SK-N-SH (cell line): Measurements from ENCODE around the gene INSRR. TPM values are rescaled to one million over a fixed set of nuclear protein-coding genes. Genes with fewer than 3 reads are reported as not detected.

Experiments
- CTCF ChIA-PET: fragments of 300-600, 350-600 bp; formaldehyde crosslinking; extraction: SDS; loops from one replicate; lab custom pipeline; 2021; lab: Yijun Ruan, JAX
- POLR2A ChIA-PET: fragments of 350-600 bp; sonication (Branson Sonifier 250); formaldehyde crosslinking; extraction: SDS; loops from one replicate; lab custom pipeline; 2020; ENCODE audit warnings: antibody characterized with exemption, inconsistent platforms; lab: Yijun Ruan, JAX
- DNase-seq: peaks from one replicate; pipeline ENCODE4 v3.0.0; 2012
- H2AFZ ChIP-seq: fragments of 200-600 bp; sonication (generic); 2 replicates; pipeline ENCODE4 v1.8.1; 2016; ENCODE audit warnings: antibody characterized with exemption, mild to moderate bottlenecking, low read depth
- H3F3A ChIP-seq: fragments of 200-600 bp; sonication (generic); replicated peaks from 2 replicates; pipeline ENCODE3; 2016; ENCODE audit warnings: antibody characterized with exemption, mild to moderate bottlenecking; ENCODE audit not compliant: insufficient read depth
- H3K27ac ChIP-seq, 2 experiments: fragments of 200-500 bp in 1 of 2; fragments of 200-600 bp in 1 of 2; sonication (Bioruptor generic) in 1 of 2; sonication (generic), shearing (Covaris generic) in 1 of 2; 2 replicates each; pipeline versions ENCODE4 v1.5.1 to v1.6.1; 2014 to 2016; ENCODE audit warnings: low read depth in 2 of 2, inconsistent platforms in 1 of 2, low read length in 1 of 2, mild to moderate bottlenecking in 1 of 2, mixed read lengths in 1 of 2
- H3K27me3 ChIP-seq: fragments of 200-600 bp; sonication (generic), shearing (Covaris generic); 2 replicates; pipeline ENCODE4 v1.6.1; 2016; ENCODE audit warnings: mixed run types; ENCODE audit not compliant: insufficient read depth
- H3K36me3 ChIP-seq, 2 experiments: fragments of 200-500 bp in 1 of 2; fragments of 200-600 bp in 1 of 2; sonication (Bioruptor generic) in 1 of 2; sonication (generic) in 1 of 2; replicated peaks in 1 of 2; 2 replicates each; pipeline versions ENCODE3 to v1.5.1; 2014 to 2016; ENCODE audit warnings: low read length in 1 of 2, mild to moderate bottlenecking in 1 of 2; ENCODE audit not compliant: insufficient read depth in 2 of 2, control insufficient read depth in 1 of 2
- H3K4me1 ChIP-seq, 2 experiments: fragments of 200-500 bp in 1 of 2; fragments of 200-600 bp in 1 of 2; sonication (Bioruptor generic) in 1 of 2; sonication (generic), shearing (Covaris generic) in 1 of 2; 2 replicates each; pipeline versions ENCODE4 v1.5.1 to v1.6.1; 2014 to 2016; ENCODE audit warnings: low read depth in 1 of 2, low read length in 1 of 2, mixed run types in 1 of 2; ENCODE audit not compliant: insufficient read depth in 2 of 2, control insufficient read depth in 1 of 2
- H3K4me2 ChIP-seq: fragments of 200-600 bp; sonication (generic), shearing (Covaris generic); 2 replicates; pipeline ENCODE4 v1.6.1; 2017; ENCODE audit warnings: mixed run types
- H3K4me3 ChIP-seq, 2 experiments: fragments of 200-500 bp in 1 of 2; fragments of 200-600 bp in 1 of 2; sonication (Bioruptor generic) in 1 of 2; sonication (generic), shearing (Covaris generic) in 1 of 2; 2 replicates each; pipeline versions ENCODE4 v1.5.1 to v1.8.1; 2014 to 2016; ENCODE audit warnings: low read depth in 2 of 2, inconsistent platforms in 1 of 2, low read length in 1 of 2, mild to moderate bottlenecking in 1 of 2, mixed read lengths in 1 of 2, moderate library complexity in 1 of 2
- H3K79me2 ChIP-seq: fragments of 200-600 bp; sonication (generic); 2 replicates; pipeline ENCODE4 v1.8.1; 2017; ENCODE audit warnings: mild to moderate bottlenecking; ENCODE audit not compliant: insufficient read depth
- H3K9ac ChIP-seq: fragments of 200-600 bp; sonication (generic); 2 replicates; pipeline ENCODE4 v1.6.1; 2017; ENCODE audit warnings: mixed run types
- H3K9me2 ChIP-seq: fragments of 200-600 bp; sonication (generic); 2 replicates; pipeline ENCODE4 v1.6.1; 2017; ENCODE audit warnings: mixed run types
- H3K9me3 ChIP-seq: fragments of 200-600 bp; sonication (generic); 2 replicates; pipeline ENCODE4 v1.6.1; 2017; ENCODE audit warnings: mixed run types, mild to moderate bottlenecking, moderate library complexity
- H4K20me1 ChIP-seq: fragments of 200-600 bp; sonication (generic); 2 replicates; pipeline ENCODE4 v1.6.1; 2017; ENCODE audit warnings: mild to moderate bottlenecking, mixed run types; ENCODE audit not compliant: insufficient read depth
- CHD2 ChIP-seq: fragments of 150-350 bp; IDR thresholded peaks from 2 replicates; pipeline ENCODE4 v1.6.1; 2018; ENCODE audit warnings: low read length; ENCODE audit not compliant: partially characterized antibody
- POLR2AphosphoS5 ChIP-seq: IDR thresholded peaks from 2 replicates; pipeline ENCODE4 v1.6.1; 2012; ENCODE audit warnings: low read depth, low read length
- RAD21 ChIP-seq: IDR thresholded peaks from 2 replicates; pipeline ENCODE4 v1.6.1; 2012; ENCODE audit warnings: mild to moderate bottlenecking, low read length
- RFX5 ChIP-seq: IDR thresholded peaks from 2 replicates; pipeline ENCODE4 v1.6.1; 2012; ENCODE audit warnings: mild to moderate bottlenecking, improper control_type of control experiment, low read length
- SIN3A ChIP-seq: IDR thresholded peaks from 2 replicates; pipeline ENCODE4 v1.6.1; 2012; ENCODE audit warnings: low read depth, mild to moderate bottlenecking, low read length, moderate library complexity, borderline replicate concordance
- TCF12 ChIP-seq: IDR thresholded peaks from 2 replicates; pipeline ENCODE4 v1.4.0; 2012
- WGBS: methylation state at CpG from one replicate; pipeline ENCODE4 v1.1.6; 2017; ENCODE audit warnings: low lambda C conversion rate; 5-methylcytosine and 5-hydroxymethylcytosine counted together
- polyA plus RNA-seq, 3 experiments: library from polyadenylated mRNA; depleted of rRNA; stranded (reverse); fragments of >200 nt; gene quantifications; 2 replicates each; pipeline ENCODE4 v1.2.3, GENCODE V29; 2012
- TF ChIP-seq, protein P1 (sequence below): IDR thresholded peaks from 2 replicates; pipeline ENCODE4 v1.4.0; 2012; ENCODE audit warnings: low read depth
- TF ChIP-seq, protein P2 (sequence below): IDR thresholded peaks from 2 replicates; pipeline ENCODE4 v1.6.1; 2012; ENCODE audit warnings: mild to moderate bottlenecking, low read depth, low read length, moderate library complexity
- TF ChIP-seq, protein P3 (sequence below): fragments of 200-600 bp; sonication (generic); IDR thresholded peaks from 2 replicates; pipeline ENCODE4 v1.6.1; 2017; ENCODE audit warnings: antibody characterized with exemption, mild to moderate bottlenecking, moderate library complexity

Gene INSRR
- polyA plus RNA-seq, 1 of the 3 experiments (the other 2 are of a cell fraction), result 0.20 TPM

DNA sequence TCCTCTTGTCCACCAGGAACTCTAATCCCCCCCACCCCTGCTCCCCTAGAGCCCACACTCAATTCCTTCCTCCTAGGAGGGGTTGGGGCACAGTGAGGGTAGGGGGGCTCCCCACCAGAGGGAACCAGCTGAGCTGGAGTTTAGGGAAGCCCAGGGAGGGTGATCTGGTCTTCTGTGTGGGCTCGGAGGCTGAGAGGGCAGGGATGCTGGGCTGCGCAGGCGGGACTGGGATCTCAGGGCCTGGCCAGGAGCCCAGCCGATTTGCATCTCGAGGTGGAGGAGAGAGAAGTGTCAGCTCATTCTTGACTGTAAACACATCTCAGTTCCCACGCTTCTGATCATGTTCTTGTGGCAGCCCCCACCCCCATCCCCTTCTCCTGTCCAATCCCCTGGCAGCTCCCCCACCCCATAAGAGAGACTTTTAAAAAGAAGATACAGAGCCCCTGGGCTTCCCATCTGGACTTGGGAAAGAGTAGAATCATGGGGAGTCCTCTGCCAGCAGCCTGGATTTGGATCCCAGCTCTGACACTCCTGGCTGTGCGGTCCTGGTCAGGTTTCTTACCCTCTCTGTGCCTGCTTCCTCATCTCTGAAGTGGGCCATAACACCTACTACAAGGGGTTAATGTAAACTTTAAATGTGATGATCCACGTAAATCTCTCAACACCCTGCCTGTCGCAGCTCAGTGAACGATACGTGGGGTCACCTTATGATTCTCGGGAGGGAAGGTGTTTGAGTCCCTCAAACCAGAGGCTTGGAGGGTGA, 41.2 kb upstream of the INSRR start:
- Histone ChIP-seq H3K27ac (no peak overlapping the region), H3K36me3 (no peaks in the 10 kb centered on the region), H4K20me1 (no peaks in the 10 kb centered on the region), H3K4me1 (peaks cover 38 to 55% of the 10 kb centered on the region in 2 experiments; a peak in 3 of 4 replicates), H3K9me2 (no peaks in the 10 kb centered on the region), H3K4me3 (no peak overlapping the region), H3K4me2 (no peak overlapping the region), H3K79me2 (no peaks in the 10 kb centered on the region), H3F3A (peaks cover 23% of the 10 kb centered on the region), H2AFZ (no peak overlapping the region), H3K9ac (no peak overlapping the region), H3K9me3 (no peaks in the 10 kb centered on the region), H3K27me3 (no peaks in the 10 kb centered on the region)
- TF ChIP-seq RAD21, result no peak
- no peak for TF ChIP-seq POLR2AphosphoS5
- TF ChIP-seq, protein P1, sequence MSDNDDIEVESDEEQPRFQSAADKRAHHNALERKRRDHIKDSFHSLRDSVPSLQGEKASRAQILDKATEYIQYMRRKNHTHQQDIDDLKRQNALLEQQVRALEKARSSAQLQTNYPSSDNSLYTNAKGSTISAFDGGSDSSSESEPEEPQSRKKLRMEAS, result no peak
- no peak for TF ChIP-seq RFX5
- no peak for TF ChIP-seq CHD2
- TF ChIP-seq TCF12, result no peak
- TF ChIP-seq, protein P2, sequence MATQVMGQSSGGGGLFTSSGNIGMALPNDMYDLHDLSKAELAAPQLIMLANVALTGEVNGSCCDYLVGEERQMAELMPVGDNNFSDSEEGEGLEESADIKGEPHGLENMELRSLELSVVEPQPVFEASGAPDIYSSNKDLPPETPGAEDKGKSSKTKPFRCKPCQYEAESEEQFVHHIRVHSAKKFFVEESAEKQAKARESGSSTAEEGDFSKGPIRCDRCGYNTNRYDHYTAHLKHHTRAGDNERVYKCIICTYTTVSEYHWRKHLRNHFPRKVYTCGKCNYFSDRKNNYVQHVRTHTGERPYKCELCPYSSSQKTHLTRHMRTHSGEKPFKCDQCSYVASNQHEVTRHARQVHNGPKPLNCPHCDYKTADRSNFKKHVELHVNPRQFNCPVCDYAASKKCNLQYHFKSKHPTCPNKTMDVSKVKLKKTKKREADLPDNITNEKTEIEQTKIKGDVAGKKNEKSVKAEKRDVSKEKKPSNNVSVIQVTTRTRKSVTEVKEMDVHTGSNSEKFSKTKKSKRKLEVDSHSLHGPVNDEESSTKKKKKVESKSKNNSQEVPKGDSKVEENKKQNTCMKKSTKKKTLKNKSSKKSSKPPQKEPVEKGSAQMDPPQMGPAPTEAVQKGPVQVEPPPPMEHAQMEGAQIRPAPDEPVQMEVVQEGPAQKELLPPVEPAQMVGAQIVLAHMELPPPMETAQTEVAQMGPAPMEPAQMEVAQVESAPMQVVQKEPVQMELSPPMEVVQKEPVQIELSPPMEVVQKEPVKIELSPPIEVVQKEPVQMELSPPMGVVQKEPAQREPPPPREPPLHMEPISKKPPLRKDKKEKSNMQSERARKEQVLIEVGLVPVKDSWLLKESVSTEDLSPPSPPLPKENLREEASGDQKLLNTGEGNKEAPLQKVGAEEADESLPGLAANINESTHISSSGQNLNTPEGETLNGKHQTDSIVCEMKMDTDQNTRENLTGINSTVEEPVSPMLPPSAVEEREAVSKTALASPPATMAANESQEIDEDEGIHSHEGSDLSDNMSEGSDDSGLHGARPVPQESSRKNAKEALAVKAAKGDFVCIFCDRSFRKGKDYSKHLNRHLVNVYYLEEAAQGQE, result no peak
- no peak for TF ChIP-seq SIN3A
- TF ChIP-seq, protein P3, sequence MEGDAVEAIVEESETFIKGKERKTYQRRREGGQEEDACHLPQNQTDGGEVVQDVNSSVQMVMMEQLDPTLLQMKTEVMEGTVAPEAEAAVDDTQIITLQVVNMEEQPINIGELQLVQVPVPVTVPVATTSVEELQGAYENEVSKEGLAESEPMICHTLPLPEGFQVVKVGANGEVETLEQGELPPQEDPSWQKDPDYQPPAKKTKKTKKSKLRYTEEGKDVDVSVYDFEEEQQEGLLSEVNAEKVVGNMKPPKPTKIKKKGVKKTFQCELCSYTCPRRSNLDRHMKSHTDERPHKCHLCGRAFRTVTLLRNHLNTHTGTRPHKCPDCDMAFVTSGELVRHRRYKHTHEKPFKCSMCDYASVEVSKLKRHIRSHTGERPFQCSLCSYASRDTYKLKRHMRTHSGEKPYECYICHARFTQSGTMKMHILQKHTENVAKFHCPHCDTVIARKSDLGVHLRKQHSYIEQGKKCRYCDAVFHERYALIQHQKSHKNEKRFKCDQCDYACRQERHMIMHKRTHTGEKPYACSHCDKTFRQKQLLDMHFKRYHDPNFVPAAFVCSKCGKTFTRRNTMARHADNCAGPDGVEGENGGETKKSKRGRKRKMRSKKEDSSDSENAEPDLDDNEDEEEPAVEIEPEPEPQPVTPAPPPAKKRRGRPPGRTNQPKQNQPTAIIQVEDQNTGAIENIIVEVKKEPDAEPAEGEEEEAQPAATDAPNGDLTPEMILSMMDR, result no peak
- ChIA-PET CTCF (interaction anchor here (1.3 to 9.4 kb wide), 6 partner anchors 9 to 174 kb away, joined by 4 to 110 read pairs (median 24); partner anchors contain the start of gene PEAR1), POLR2A (interaction anchor here (1.0 kb wide), 1 partner anchor 14 kb away, joined by 3 read pairs; no protein-coding TSS in a partner anchor)
- WGBS, result 93% methylated on average over 10 of the region's 12 CpGs
- no peak for DNase-seq
